Esophagus muscularis mucosa (tissue), 3 donors: ENCODE data around the gene TMEM217.

ENCODE experiments used
- CTCF ChIP-seq, 3 experiments: fragments of 200-600 bp in 2 of 3; fragments of 450-650 bp in 1 of 3; sonication (generic) in 2 of 3; IDR thresholded peaks; one replicate each; pipeline ENCODE4 v1.5.1; 2017 to 2019; ENCODE audit warnings: antibody characterized with exemption in 3 of 3, mild to moderate bottlenecking in 2 of 3, moderate library complexity in 1 of 3
- POLR2A ChIP-seq: fragments of 450-650 bp; IDR thresholded peaks from one replicate; pipeline ENCODE4 v1.6.1; 2017; ENCODE audit warnings: antibody characterized with exemption, moderate library complexity, mild to moderate bottlenecking, low read depth

- TF ChIP-seq CTCF (IDR thresholded peaks at IDR 0.05), result no peak
- no peak for TF ChIP-seq POLR2A
Measured at GRCh38 chr6:37261198-37261597, 3.3 kb upstream of the TMEM217 start.
